Measurements from ENCODE around the gene PTPRA. TPM values are rescaled to one million over a fixed set of nuclear protein-coding genes. Genes with fewer than 3 reads are reported as not detected.

The PTPRA gene
- total and polyA plus RNA-seq, 2 experiments from 2014 or later = 45.1 to 51.8 TPM

- no peak overlapping the region for H2AFZ ChIP-seq
- no peak for DNase-seq (ENCODE audit: low spot score)
- no peak overlapping the region for H3K4me2 ChIP-seq
- H3K4me3 ChIP-seq = no peak overlapping the region
- H3K79me2 ChIP-seq = no peaks in the 10 kb centered on the region
- no peaks in the 10 kb centered on the region for H3K27me3 ChIP-seq
- no peaks in the 10 kb centered on the region for H3K36me3 ChIP-seq (replicated peaks; ENCODE audit: insufficient read depth, low read depth)
- no peaks in the 10 kb centered on the region for H3K9me2 ChIP-seq (replicated peaks; ENCODE audit: insufficient read depth)
- H3K9me3 ChIP-seq (ENCODE audit: low read depth) = no peaks in the 10 kb centered on the region
- no peaks in the 10 kb centered on the region for H4K20me1 ChIP-seq (ENCODE audit: insufficient read depth, poor library complexity, severe bottlenecking)
- no peak for TF ChIP-seq EZH2 (IDR thresholded peaks at IDR 0.05; ENCODE audit: borderline replicate concordance)
- TF ChIP-seq CTCF (IDR thresholded peaks at IDR 0.05; ENCODE audit: poor library complexity) = no peak
- TF ChIP-seq EZH2phosphoT487 (IDR thresholded peaks at IDR 0.05; ENCODE audit: low read depth, severe bottlenecking, unreplicated experiment) = no peak
- 95% methylated on average over 4 of the region's 4 CpGs for WGBS (ENCODE audit: low lambda C conversion rate, missing lambda C conversion rate)
- H3K27ac ChIP-seq = no peak overlapping the region
- H3K4me1 ChIP-seq (ENCODE audit: insufficient read depth) = peaks cover 12% of the 10 kb centered on the region
These were observed 166.1 kb downstream of the PTPRA start for GRCh38 chr20:3039426-3039825.

GRCh38 chr20:3040086-3040485, 166.8 kb downstream of the PTPRA start:
- H3K36me3 ChIP-seq (replicated peaks; ENCODE audit: insufficient read depth, low read depth) = no peaks in the 10 kb centered on the region
- TF ChIP-seq CTCF (IDR thresholded peaks at IDR 0.05; ENCODE audit: poor library complexity) (no peak), EZH2phosphoT487 (IDR thresholded peaks at IDR 0.05; ENCODE audit: low read depth, severe bottlenecking, unreplicated experiment) (no peak), EZH2 (IDR thresholded peaks at IDR 0.05; ENCODE audit: borderline replicate concordance) (no peak)
- peaks cover 16% of the 10 kb centered on the region for H3K4me1 ChIP-seq (ENCODE audit: insufficient read depth)
- H3K9me3 ChIP-seq (ENCODE audit: low read depth) = no peaks in the 10 kb centered on the region
- 97% methylated on average over 8 of the region's 8 CpGs for WGBS (ENCODE audit: low lambda C conversion rate, missing lambda C conversion rate)
- no peaks in the 10 kb centered on the region for H3K27me3 ChIP-seq
- H2AFZ ChIP-seq = no peak overlapping the region
- no peak for DNase-seq (ENCODE audit: low spot score)
- H4K20me1 ChIP-seq (ENCODE audit: insufficient read depth, poor library complexity, severe bottlenecking) = no peaks in the 10 kb centered on the region
- no peak overlapping the region for H3K4me2 ChIP-seq
- H3K4me3 ChIP-seq = no peak overlapping the region
- H3K9me2 ChIP-seq (replicated peaks; ENCODE audit: insufficient read depth) = no peaks in the 10 kb centered on the region
- no peak overlapping the region for H3K27ac ChIP-seq
- H3K79me2 ChIP-seq = no peaks in the 10 kb centered on the region

GRCh38 chr20:3041854-3042409, 168.7 kb downstream of the PTPRA start:
- Histone ChIP-seq H3K4me3 (no peak overlapping the region), H3K9me2 (replicated peaks; ENCODE audit: insufficient read depth) (no peaks in the 10 kb centered on the region), H4K20me1 (ENCODE audit: insufficient read depth, poor library complexity, severe bottlenecking) (no peaks in the 10 kb centered on the region), H3K79me2 (peaks cover 6% of the 10 kb centered on the region), H3K36me3 (replicated peaks; ENCODE audit: insufficient read depth, low read depth) (no peaks in the 10 kb centered on the region), H3K4me1 (ENCODE audit: insufficient read depth) (peaks cover 20% of the 10 kb centered on the region), H2AFZ (no peak overlapping the region), H3K27me3 (no peaks in the 10 kb centered on the region), H3K27ac (peak overlapping the region; percentile 85), H3K4me2 (peak overlapping the region; percentile 68), H3K9me3 (ENCODE audit: low read depth) (no peaks in the 10 kb centered on the region)
- no peak for DNase-seq (ENCODE audit: low spot score)
- TF ChIP-seq EZH2phosphoT487 (IDR thresholded peaks at IDR 0.05; ENCODE audit: low read depth, severe bottlenecking, unreplicated experiment) = no peak
- TF ChIP-seq CTCF (IDR thresholded peaks at IDR 0.05; ENCODE audit: poor library complexity) = no peak
- TF ChIP-seq EZH2 (IDR thresholded peaks at IDR 0.05; ENCODE audit: borderline replicate concordance) = no peak
- WGBS (ENCODE audit: low lambda C conversion rate, missing lambda C conversion rate) = 40% methylated on average over 10 of the region's 10 CpGs

All from hepatocyte (in vitro differentiated cells).